Left renal cortex interstitium (tissue), 4 donors: ENCODE measurements around the gene SFRP5. TPM values are rescaled to one million over a fixed set of nuclear protein-coding genes. Genes with fewer than 3 reads are reported as not detected.

Experiments used
- DNase-seq, 4 donors: peaks; one replicate each; pipeline ENCODE4 v3.0.0-alpha.2; 2013; ENCODE audit warnings: low read depth in 4 of 4, low spot score in 2 of 4, missing footprints in 1 of 4
- polyA plus RNA-seq, 4 donors: library from polyadenylated mRNA; unstranded; fragments of 120-200 nt; gene quantifications; one replicate each; pipeline ENCODE4 v1.2.1, GENCODE V29; 2013; ENCODE audit not compliant: insufficient read length in 4 of 4

SFRP5 gene
- polyA plus RNA-seq, 4 donors, result 0.08 to 0.16 (median 0.10) TPM; not detected in 1

GRCh38 chr10:97766996-97767924 lies 4.5 kb downstream of the SFRP5 start:
- no peak for DNase-seq

GRCh38 chr10:97766106-97766810 lies 5.5 kb downstream of the SFRP5 start:
- DNase-seq, result no peak

- DNase-seq, result no peak
These were observed 6.6 kb downstream of the SFRP5 start for GRCh38 chr10:97765201-97765600.

GRCh38 chr10:97764519-97764931 lies 7.3 kb downstream of the SFRP5 start:
- DNase-seq, result no peak

- DNase-seq, result no peak
These were observed 7.9 kb downstream of the SFRP5 start for GRCh38 chr10:97763947-97764346.

- no peak for DNase-seq
These were observed 8.4 kb downstream of the SFRP5 start for GRCh38 chr10:97763411-97763810.

GRCh38 chr10:97762816-97763215 lies 9.0 kb downstream of the SFRP5 start:
- no peak for DNase-seq

GRCh38 chr10:97762056-97762455 lies 9.7 kb downstream of the SFRP5 start:
- DNase-seq, result no peak

- DNase-seq, result no peak
These were observed 10.4 kb downstream of the SFRP5 start for GRCh38 chr10:97761331-97761865.

GRCh38 chr10:97760461-97761257 lies 11.1 kb downstream of the SFRP5 start:
- no peak for DNase-seq

- no peak for DNase-seq
These were observed 11.9 kb downstream of the SFRP5 start for GRCh38 chr10:97759946-97760345.

GRCh38 chr10:97759158-97759887 lies 12.5 kb downstream of the SFRP5 start:
- peak in 1 of 4 donors; percentile 28 for DNase-seq

GRCh38 chr10:97757471-97757870 lies 14.3 kb downstream of the SFRP5 start:
- DNase-seq, result no peak

GRCh38 chr10:97755718-97756117 lies 16.1 kb downstream of the SFRP5 start:
- DNase-seq, result no peak

GRCh38 chr10:97754726-97755125 lies 17.1 kb downstream of the SFRP5 start:
- DNase-seq, result no peak

GRCh38 chr10:97752956-97753355 lies 18.8 kb downstream of the SFRP5 start:
- no peak for DNase-seq

- no peak for DNase-seq
These were observed 23.7 kb downstream of the SFRP5 start for GRCh38 chr10:97748116-97748515.

- no peak for DNase-seq
These were observed 24.2 kb downstream of the SFRP5 start for GRCh38 chr10:97747573-97747972.

GRCh38 chr10:97744405-97745035 lies 27.3 kb downstream of the SFRP5 start:
- no peak for DNase-seq
